SK-N-SH (cell line): ENCODE measurements around the gene PDIA6. TPM values are rescaled to one million over a fixed set of nuclear protein-coding genes. Genes with fewer than 3 reads are reported as not detected.

Experiments
- CTCF ChIA-PET: fragments of 300-600, 350-600 bp; formaldehyde crosslinking; extraction: SDS; loops from one replicate; lab custom pipeline; 2021; lab: Yijun Ruan, JAX
- POLR2A ChIA-PET: fragments of 350-600 bp; sonication (Branson Sonifier 250); formaldehyde crosslinking; extraction: SDS; loops from one replicate; lab custom pipeline; 2020; ENCODE audit warnings: antibody characterized with exemption, inconsistent platforms; lab: Yijun Ruan, JAX
- DNase-seq: peaks from one replicate; pipeline ENCODE4 v3.0.0; 2012
- H2AFZ ChIP-seq: fragments of 200-600 bp; sonication (generic); 2 replicates; pipeline ENCODE4 v1.8.1; 2016; ENCODE audit warnings: antibody characterized with exemption, mild to moderate bottlenecking, low read depth
- H3F3A ChIP-seq: fragments of 200-600 bp; sonication (generic); replicated peaks from 2 replicates; pipeline ENCODE3; 2016; ENCODE audit warnings: antibody characterized with exemption, mild to moderate bottlenecking; ENCODE audit not compliant: insufficient read depth
- H3K27ac ChIP-seq, 2 experiments: fragments of 200-500 bp in 1 of 2; fragments of 200-600 bp in 1 of 2; sonication (Bioruptor generic) in 1 of 2; sonication (generic), shearing (Covaris generic) in 1 of 2; 2 replicates each; pipeline versions ENCODE4 v1.5.1 to v1.6.1; 2014 to 2016; ENCODE audit warnings: low read depth in 2 of 2, inconsistent platforms in 1 of 2, low read length in 1 of 2, mild to moderate bottlenecking in 1 of 2, mixed read lengths in 1 of 2
- H3K27me3 ChIP-seq: fragments of 200-600 bp; sonication (generic), shearing (Covaris generic); 2 replicates; pipeline ENCODE4 v1.6.1; 2016; ENCODE audit warnings: mixed run types; ENCODE audit not compliant: insufficient read depth
- H3K36me3 ChIP-seq, 2 experiments: fragments of 200-500 bp in 1 of 2; fragments of 200-600 bp in 1 of 2; sonication (Bioruptor generic) in 1 of 2; sonication (generic) in 1 of 2; replicated peaks in 1 of 2; 2 replicates each; pipeline versions ENCODE3 to v1.5.1; 2014 to 2016; ENCODE audit warnings: low read length in 1 of 2, mild to moderate bottlenecking in 1 of 2; ENCODE audit not compliant: insufficient read depth in 2 of 2, control insufficient read depth in 1 of 2
- H3K4me1 ChIP-seq, 2 experiments: fragments of 200-500 bp in 1 of 2; fragments of 200-600 bp in 1 of 2; sonication (Bioruptor generic) in 1 of 2; sonication (generic), shearing (Covaris generic) in 1 of 2; 2 replicates each; pipeline versions ENCODE4 v1.5.1 to v1.6.1; 2014 to 2016; ENCODE audit warnings: low read depth in 1 of 2, low read length in 1 of 2, mixed run types in 1 of 2; ENCODE audit not compliant: insufficient read depth in 2 of 2, control insufficient read depth in 1 of 2
- H3K4me2 ChIP-seq: fragments of 200-600 bp; sonication (generic), shearing (Covaris generic); 2 replicates; pipeline ENCODE4 v1.6.1; 2017; ENCODE audit warnings: mixed run types
- H3K4me3 ChIP-seq, 2 experiments: fragments of 200-500 bp in 1 of 2; fragments of 200-600 bp in 1 of 2; sonication (Bioruptor generic) in 1 of 2; sonication (generic), shearing (Covaris generic) in 1 of 2; 2 replicates each; pipeline versions ENCODE4 v1.5.1 to v1.8.1; 2014 to 2016; ENCODE audit warnings: low read depth in 2 of 2, inconsistent platforms in 1 of 2, low read length in 1 of 2, mild to moderate bottlenecking in 1 of 2, mixed read lengths in 1 of 2, moderate library complexity in 1 of 2
- H3K79me2 ChIP-seq: fragments of 200-600 bp; sonication (generic); 2 replicates; pipeline ENCODE4 v1.8.1; 2017; ENCODE audit warnings: mild to moderate bottlenecking; ENCODE audit not compliant: insufficient read depth
- H3K9ac ChIP-seq: fragments of 200-600 bp; sonication (generic); 2 replicates; pipeline ENCODE4 v1.6.1; 2017; ENCODE audit warnings: mixed run types
- H3K9me2 ChIP-seq: fragments of 200-600 bp; sonication (generic); 2 replicates; pipeline ENCODE4 v1.6.1; 2017; ENCODE audit warnings: mixed run types
- H3K9me3 ChIP-seq: fragments of 200-600 bp; sonication (generic); 2 replicates; pipeline ENCODE4 v1.6.1; 2017; ENCODE audit warnings: mixed run types, mild to moderate bottlenecking, moderate library complexity
- H4K20me1 ChIP-seq: fragments of 200-600 bp; sonication (generic); 2 replicates; pipeline ENCODE4 v1.6.1; 2017; ENCODE audit warnings: mild to moderate bottlenecking, mixed run types; ENCODE audit not compliant: insufficient read depth
- CHD2 ChIP-seq: fragments of 150-350 bp; IDR thresholded peaks from 2 replicates; pipeline ENCODE4 v1.6.1; 2018; ENCODE audit warnings: low read length; ENCODE audit not compliant: partially characterized antibody
- CTCF ChIP-seq: fragments of 200-600 bp; sonication (generic); IDR thresholded peaks from 2 replicates; pipeline ENCODE4 v1.6.1; 2017; ENCODE audit warnings: antibody characterized with exemption, mild to moderate bottlenecking, moderate library complexity
- EP300 ChIP-seq, 2 experiments: IDR thresholded peaks; 2 replicates each; pipeline versions ENCODE4 v1.4.0 to v1.6.1; 2012; ENCODE audit warnings: borderline replicate concordance in 1 of 2, low read depth in 1 of 2, low read length in 1 of 2
- EZH2phosphoT487 ChIP-seq: fragments of 200-600 bp; sonication (generic); IDR thresholded peaks from 2 replicates; pipeline ENCODE4 v1.6.1; 2017; ENCODE audit warnings: low read depth, mixed run types, mild to moderate bottlenecking, antibody characterized with exemption, moderate library complexity, borderline replicate concordance
- FOSL2 ChIP-seq: IDR thresholded peaks from 2 replicates; pipeline ENCODE4 v1.4.0; 2012; ENCODE audit warnings: low read depth, mild to moderate bottlenecking, moderate library complexity, borderline replicate concordance
- FOXJ3 ChIP-seq: sonication (generic); formaldehyde crosslinking; IDR thresholded peaks from 2 replicates; pipeline ENCODE4 v1.5.1; 2020; ENCODE audit warnings: mild to moderate bottlenecking, missing genetic modification reagents
- FOXM1 ChIP-seq: IDR thresholded peaks from 2 replicates; pipeline ENCODE4 v1.4.0; 2012; ENCODE audit warnings: low read depth, mild to moderate bottlenecking
- JUND ChIP-seq: IDR thresholded peaks from 2 replicates; pipeline ENCODE4 v1.4.0; 2012
- MEF2A ChIP-seq: IDR thresholded peaks from 2 replicates; pipeline ENCODE4 v1.4.0; 2012; ENCODE audit warnings: low read depth, borderline replicate concordance
- MXI1 ChIP-seq: IDR thresholded peaks from 2 replicates; pipeline ENCODE4 v1.6.1; 2012; ENCODE audit warnings: mild to moderate bottlenecking, low read depth, low read length, improper control_type of control experiment
- POLR2AphosphoS5 ChIP-seq: IDR thresholded peaks from 2 replicates; pipeline ENCODE4 v1.6.1; 2012; ENCODE audit warnings: low read depth, low read length
- RCOR1 ChIP-seq: fragments of 150-350 bp; IDR thresholded peaks from 2 replicates; pipeline ENCODE4 v1.6.1; 2017; ENCODE audit warnings: antibody characterized with exemption, low read length
- RXRA ChIP-seq: IDR thresholded peaks from 2 replicates; pipeline ENCODE4 v1.4.0; 2012; ENCODE audit warnings: low read depth, mild to moderate bottlenecking, borderline replicate concordance
- SIN3A ChIP-seq: IDR thresholded peaks from 2 replicates; pipeline ENCODE4 v1.6.1; 2012; ENCODE audit warnings: low read depth, mild to moderate bottlenecking, low read length, moderate library complexity, borderline replicate concordance
- SMC3 ChIP-seq: IDR thresholded peaks from 2 replicates; pipeline ENCODE4 v1.6.1; 2012; ENCODE audit warnings: low read depth, low read length, improper control_type of control experiment
- TAF1 ChIP-seq: IDR thresholded peaks from 2 replicates; pipeline ENCODE4 v1.6.1; 2012; ENCODE audit warnings: low read depth, mild to moderate bottlenecking, low read length, moderate library complexity, borderline replicate concordance
- TCF12 ChIP-seq: IDR thresholded peaks from 2 replicates; pipeline ENCODE4 v1.4.0; 2012
- YY1 ChIP-seq: IDR thresholded peaks from 2 replicates; pipeline ENCODE4 v1.4.0; 2012; ENCODE audit warnings: low read depth, mild to moderate bottlenecking
- WGBS: methylation state at CpG from one replicate; pipeline ENCODE4 v1.1.6; 2017; ENCODE audit warnings: low lambda C conversion rate; 5-methylcytosine and 5-hydroxymethylcytosine counted together
- polyA plus RNA-seq, 3 experiments: library from polyadenylated mRNA; depleted of rRNA; stranded (reverse); fragments of >200 nt; gene quantifications; 2 replicates each; pipeline ENCODE4 v1.2.3, GENCODE V29; 2012
- TF ChIP-seq, protein P1 (sequence below): IDR thresholded peaks from 2 replicates; pipeline ENCODE4 v1.6.1; 2012; ENCODE audit warnings: mild to moderate bottlenecking, low read depth, low read length, moderate library complexity
- TF ChIP-seq, protein P2 (sequence below): IDR thresholded peaks from 2 replicates; pipeline ENCODE4; 2012

Gene PDIA6
- polyA plus RNA-seq, 1 of the 3 experiments (the other 2 are of a cell fraction), result 325 TPM

GRCh38 chr2:10783421-10783820, 29.2 kb downstream of the PDIA6 start:
- Histone ChIP-seq H3F3A (no peaks in the 10 kb centered on the region), H3K27me3 (no peaks in the 10 kb centered on the region), H3K4me2 (no peak overlapping the region), H3K79me2 (no peaks in the 10 kb centered on the region), H3K9me2 (no peaks in the 10 kb centered on the region), H3K9ac (no peak overlapping the region), H3K4me1 (no peaks in the 10 kb centered on the region; a peak in 1 of 4 replicates), H3K36me3 (peaks cover 57 to 73% of the 10 kb centered on the region in 2 experiments), H4K20me1 (no peaks in the 10 kb centered on the region), H3K27ac (no peak overlapping the region; a peak in 1 of 4 replicates), H2AFZ (no peak overlapping the region), H3K9me3 (no peaks in the 10 kb centered on the region), H3K4me3 (no peak overlapping the region)
- 78% methylated on average over 4 of the region's 4 CpGs for WGBS
- ChIA-PET CTCF (no interaction called here), POLR2A (no interaction called here)
- TF ChIP-seq SIN3A (no peak), EZH2phosphoT487 (no peak)
- DNase-seq, result no peak

DNA sequence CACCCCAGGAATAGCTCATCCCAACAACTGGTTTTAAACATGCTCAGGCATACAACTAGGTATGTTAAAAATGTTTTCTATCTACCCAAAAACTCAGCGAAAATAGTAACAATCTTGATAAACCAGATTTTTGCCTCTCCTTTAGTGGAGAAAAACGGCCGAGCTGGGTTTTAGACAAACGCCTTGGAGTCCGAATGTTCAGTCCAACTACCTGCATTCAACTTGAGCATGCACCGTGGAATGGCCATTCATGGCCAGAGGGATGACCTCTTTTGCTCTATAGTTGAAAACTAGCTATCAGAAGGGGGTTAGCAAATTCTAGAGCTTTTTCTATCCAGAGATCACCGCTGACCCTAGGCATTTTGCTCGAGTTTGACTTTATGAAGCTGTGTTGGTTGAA, 30.8 kb downstream of the PDIA6 start:
- ChIA-PET POLR2A (no interaction called here), CTCF (interaction anchor here (1.2 to 1.9 kb wide), 3 partner anchors 18 to 51 kb away, joined by 4 to 7 read pairs (median 4); partner anchors contain the start of gene PDIA6)
- WGBS, result 94% methylated on average over 8 of the region's 8 CpGs

More for the DNA sequence above, 30.8 kb downstream of the PDIA6 start:
- Histone ChIP-seq H3K27me3 (no peaks in the 10 kb centered on the region), H3K36me3 (peaks cover 40 to 61% of the 10 kb centered on the region in 2 experiments), H3K27ac (no peak overlapping the region), H3K9me2 (no peaks in the 10 kb centered on the region), H3K4me3 (no peak overlapping the region), H4K20me1 (no peaks in the 10 kb centered on the region), H3F3A (no peaks in the 10 kb centered on the region), H3K9ac (no peak overlapping the region), H2AFZ (no peak overlapping the region), H3K79me2 (no peaks in the 10 kb centered on the region), H3K9me3 (no peaks in the 10 kb centered on the region), H3K4me1 (no peaks in the 10 kb centered on the region; a peak in 1 of 4 replicates), H3K4me2 (no peak overlapping the region)
- TF ChIP-seq TAF1, result no peak
- TF ChIP-seq CTCF, result no peak
- TF ChIP-seq, protein P1, sequence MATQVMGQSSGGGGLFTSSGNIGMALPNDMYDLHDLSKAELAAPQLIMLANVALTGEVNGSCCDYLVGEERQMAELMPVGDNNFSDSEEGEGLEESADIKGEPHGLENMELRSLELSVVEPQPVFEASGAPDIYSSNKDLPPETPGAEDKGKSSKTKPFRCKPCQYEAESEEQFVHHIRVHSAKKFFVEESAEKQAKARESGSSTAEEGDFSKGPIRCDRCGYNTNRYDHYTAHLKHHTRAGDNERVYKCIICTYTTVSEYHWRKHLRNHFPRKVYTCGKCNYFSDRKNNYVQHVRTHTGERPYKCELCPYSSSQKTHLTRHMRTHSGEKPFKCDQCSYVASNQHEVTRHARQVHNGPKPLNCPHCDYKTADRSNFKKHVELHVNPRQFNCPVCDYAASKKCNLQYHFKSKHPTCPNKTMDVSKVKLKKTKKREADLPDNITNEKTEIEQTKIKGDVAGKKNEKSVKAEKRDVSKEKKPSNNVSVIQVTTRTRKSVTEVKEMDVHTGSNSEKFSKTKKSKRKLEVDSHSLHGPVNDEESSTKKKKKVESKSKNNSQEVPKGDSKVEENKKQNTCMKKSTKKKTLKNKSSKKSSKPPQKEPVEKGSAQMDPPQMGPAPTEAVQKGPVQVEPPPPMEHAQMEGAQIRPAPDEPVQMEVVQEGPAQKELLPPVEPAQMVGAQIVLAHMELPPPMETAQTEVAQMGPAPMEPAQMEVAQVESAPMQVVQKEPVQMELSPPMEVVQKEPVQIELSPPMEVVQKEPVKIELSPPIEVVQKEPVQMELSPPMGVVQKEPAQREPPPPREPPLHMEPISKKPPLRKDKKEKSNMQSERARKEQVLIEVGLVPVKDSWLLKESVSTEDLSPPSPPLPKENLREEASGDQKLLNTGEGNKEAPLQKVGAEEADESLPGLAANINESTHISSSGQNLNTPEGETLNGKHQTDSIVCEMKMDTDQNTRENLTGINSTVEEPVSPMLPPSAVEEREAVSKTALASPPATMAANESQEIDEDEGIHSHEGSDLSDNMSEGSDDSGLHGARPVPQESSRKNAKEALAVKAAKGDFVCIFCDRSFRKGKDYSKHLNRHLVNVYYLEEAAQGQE, result no peak
- TF ChIP-seq JUND, result no peak
- no peak for TF ChIP-seq FOXJ3
- no peak for TF ChIP-seq FOXM1
- TF ChIP-seq RXRA, result no peak
- TF ChIP-seq SMC3, result no peak
- no peak for TF ChIP-seq RCOR1
- TF ChIP-seq EP300 (IDR thresholded peaks at IDR 0.05; ENCODE audit: borderline replicate concordance in 1 of 2, low read depth in 1 of 2, low read length in 1 of 2), result no peak
- TF ChIP-seq MEF2A, result no peak
- TF ChIP-seq TCF12, result no peak
- TF ChIP-seq, protein P2, sequence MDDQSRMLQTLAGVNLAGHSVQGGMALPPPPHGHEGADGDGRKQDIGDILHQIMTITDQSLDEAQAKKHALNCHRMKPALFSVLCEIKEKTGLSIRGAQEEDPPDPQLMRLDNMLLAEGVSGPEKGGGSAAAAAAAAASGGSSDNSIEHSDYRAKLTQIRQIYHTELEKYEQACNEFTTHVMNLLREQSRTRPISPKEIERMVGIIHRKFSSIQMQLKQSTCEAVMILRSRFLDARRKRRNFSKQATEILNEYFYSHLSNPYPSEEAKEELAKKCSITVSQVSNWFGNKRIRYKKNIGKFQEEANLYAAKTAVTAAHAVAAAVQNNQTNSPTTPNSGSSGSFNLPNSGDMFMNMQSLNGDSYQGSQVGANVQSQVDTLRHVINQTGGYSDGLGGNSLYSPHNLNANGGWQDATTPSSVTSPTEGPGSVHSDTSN, result no peak
- no peak for TF ChIP-seq MXI1
- no peak for TF ChIP-seq CHD2
- TF ChIP-seq YY1, result no peak
- no peak for TF ChIP-seq POLR2AphosphoS5
- TF ChIP-seq FOSL2, result no peak
- DNase-seq, result no peak
